GM18870 (cell line): Measurements from ENCODE around the gene ZNF844.
"Not testable (repeated sequence)": the region's sequence is repeated elsewhere in the genome, so short reads cannot be mapped to it uniquely, and the experiment has no call there.

Experiments used
- ATAC-seq: cut with Tn5 transposase; IDR thresholded peaks from one replicate; pipeline ENCODE4 v1.9.1; 2021; ENCODE audit warnings: moderate library complexity; ENCODE audit not compliant: unreplicated experiment

Gene ZNF844

DNA sequence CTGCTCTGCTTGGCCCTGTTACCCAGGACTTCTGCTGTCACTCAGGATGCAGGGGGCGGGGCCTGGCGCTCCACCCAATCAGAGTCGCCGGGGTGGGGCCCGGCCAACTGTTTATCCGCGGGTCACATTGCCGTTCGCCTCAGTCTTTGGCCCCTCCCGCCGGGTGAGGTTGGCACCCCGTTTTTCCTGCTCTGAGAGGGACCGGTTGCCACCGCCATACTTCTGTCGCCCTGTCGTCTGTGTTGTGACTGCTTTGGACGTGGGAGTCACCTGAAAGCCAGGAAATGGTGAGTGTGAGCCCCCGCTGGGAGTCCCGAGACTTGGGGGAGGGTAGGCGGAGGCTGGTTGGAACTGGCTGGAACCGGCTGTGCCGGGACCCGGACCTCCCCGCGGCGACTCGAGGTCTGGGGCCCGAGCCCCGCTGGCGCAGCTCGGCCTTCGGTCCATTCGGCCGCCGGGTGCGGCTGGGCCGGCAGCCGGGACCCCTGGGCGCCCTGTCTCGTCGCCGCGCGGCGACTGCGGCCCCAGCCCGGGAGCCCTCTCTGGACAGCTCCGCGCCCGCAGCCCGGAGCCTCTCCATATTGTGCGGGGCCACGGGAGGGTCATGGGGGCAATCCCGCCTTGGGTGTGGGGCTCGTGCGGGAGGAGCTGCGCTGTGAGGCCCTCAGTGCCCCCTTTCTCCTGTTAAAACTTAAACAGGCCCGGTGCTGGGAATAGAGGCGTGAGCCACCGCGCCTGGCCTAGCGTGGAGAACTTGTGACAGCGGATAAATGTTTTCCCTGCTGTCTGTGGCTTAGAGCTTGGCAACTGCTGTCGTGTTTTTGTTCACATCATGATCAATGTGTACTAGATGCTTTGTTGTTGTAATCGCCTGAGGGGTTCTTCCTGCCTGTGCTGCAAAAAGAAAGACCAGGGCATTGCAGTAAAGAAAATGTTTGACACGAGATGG, at the start of gene ZNF844:
ZNF844 (plus strand) TSS at position 142 of the 949 bp plus-strand sequence; CDS start at position 285, 143 bp downstream.
- peak; percentile 48 for ATAC-seq

DNA sequence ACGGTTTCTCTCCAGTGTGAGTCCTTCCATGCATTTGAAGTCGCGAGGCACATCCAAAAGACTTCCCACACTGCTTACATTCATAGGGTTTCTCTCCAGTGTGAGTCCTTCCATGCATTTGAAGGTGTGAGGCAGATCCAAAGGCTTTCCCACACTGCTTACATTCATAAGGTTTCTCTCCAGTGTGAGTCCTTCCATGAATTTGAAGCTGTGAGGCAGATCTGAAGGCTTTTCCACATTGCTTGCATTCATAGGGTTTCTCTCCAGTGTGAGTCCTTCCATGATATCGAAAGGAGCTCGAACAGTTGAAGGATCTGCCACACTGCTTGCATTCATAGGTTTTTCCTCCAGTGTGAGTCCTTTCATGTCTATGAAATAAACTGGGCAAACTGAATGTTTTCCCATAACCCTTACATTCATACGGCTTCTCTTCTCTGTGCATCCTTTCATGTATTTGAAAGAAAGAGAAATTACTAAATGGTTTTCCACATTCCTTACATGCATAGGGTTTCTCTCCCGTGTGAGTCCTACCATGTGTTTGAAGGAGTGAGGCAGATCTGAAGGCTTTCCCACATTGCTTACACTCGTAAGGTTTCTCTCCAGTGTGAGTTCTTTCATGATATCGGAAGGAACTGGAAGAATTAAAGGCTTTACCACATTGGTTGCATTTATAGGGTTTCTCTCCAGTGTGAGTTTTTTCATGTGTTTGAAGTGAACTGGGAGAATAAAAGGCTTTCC, 49.3 kb upstream of the ZNF844 start:
- ATAC-seq = no peak

DNA sequence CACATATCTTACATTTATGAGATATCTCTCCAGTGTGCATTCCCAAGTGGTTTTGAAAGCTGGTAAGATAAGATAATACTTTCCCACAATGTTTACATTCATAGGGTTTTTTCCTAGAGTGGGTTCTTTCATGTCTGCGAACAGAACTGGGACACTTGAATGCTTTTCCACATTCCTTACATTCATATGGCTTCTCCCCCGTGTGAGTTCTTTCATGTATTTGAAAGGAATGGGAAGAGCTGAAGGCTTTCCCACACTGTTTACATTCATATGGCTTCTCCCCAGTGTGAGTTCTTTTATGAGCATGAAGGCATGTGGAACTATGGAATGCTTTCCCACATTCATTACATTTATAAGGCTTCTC, 48.8 kb upstream of the ZNF844 start:
- ATAC-seq = no peak

DNA sequence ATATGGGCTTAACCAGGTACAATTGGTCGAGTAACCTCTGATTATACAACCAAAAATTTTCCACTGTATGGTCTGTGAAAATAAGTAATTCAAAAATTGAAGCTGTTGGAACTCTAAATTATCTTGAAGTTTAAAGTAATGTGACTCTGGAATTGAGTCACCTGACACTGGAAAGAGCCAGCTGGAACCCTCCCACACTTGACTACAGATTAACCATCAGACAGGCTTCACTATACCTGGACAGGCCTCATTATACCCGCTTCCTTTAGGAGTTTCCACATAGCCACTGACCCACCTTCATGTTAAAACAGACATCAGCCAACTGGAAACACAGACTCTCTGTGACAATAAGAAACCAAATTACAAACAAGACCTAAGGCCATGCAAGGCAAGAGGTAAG, 30.3 kb upstream of the ZNF844 start:
- no peak for ATAC-seq

DNA sequence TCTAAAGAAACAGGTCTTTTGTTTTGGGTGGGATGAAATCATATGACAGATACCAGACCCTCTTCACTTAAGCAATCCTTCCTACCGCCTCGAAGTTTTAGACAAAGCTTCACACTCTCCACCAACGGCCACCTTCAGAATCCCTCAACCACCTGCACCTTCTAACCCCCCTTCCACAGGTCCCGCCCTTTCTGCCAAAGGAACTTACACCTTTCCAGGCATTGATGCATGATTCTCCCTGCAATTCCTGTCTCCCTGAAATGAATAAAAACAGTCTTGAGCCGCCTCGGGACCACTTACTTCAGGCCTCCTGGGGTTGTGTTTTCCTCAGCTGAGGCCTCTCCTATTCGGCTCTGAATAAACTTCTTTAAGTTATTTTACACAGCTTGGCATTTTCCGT, 29.9 kb upstream of the ZNF844 start:
- no peak for ATAC-seq

DNA sequence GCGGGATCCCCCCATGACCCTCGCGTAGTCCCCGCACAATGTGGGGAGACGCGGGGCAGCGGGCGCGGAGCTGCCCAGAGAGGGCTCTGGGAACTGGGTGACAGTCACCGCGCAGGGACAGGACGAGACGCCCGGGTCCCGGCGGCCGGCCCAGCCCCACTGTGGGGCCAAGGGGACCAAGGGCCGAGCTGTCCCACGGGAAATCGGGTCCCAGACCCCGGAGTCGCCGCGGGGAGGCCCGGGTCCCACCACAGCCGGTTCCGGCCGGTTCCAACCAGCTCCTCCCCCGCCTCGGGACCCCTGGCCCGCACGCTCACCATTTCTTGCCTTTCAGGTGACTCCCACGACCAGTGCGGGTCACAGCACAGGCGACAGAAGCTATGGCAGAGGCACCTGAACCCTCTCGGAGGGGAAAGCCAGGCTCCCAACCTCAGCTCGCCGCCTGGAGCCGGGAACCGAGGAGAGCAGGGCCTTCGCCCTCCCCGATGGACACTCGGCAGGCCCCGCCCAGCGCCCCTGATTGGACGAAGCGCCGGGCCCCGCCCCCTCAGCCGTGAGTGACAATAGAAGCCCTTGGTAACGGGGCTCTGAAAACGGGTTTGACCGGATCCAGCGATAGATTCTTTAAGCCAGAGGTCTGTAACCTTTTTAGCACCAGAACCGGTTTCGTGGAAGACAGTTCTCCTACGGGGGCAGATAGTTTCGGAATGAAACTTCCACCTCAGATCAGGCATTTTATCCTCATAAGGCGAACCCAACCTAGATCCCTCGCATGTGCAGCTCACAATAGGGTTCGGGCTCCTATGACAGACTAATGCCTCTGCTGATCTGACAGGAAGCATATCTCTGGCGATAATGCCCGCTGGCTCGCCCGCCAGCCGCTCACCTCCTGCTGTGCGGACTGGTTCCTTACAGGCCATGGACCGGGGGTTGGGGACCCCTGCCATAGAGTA, 29.0 kb upstream of the ZNF844 start, which contains the start of gene ZNF433:
ZNF433 (minus strand) TSS at position 460 of the 953 bp plus-strand sequence; CDS start at position 320, 140 bp downstream.
- ATAC-seq = peak; percentile 58

DNA sequence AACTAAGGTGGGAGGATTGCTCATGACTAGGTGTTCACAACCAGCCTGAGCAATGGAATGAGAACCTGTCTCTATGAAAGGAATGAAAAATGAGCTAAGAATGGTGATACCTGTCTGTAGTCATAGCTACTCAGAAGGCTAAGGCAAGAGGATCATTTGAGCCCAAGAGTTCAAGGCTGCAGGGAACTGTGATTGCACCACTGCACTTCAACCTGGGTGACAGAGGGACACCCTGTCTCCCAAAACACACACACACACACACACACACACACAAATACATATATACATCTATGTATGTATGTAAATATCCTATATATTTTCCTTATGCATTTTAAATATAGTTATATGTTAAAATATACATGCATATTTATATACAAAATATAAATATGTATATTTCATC, 21.6 kb upstream of the ZNF844 start:
- no peak for ATAC-seq

DNA sequence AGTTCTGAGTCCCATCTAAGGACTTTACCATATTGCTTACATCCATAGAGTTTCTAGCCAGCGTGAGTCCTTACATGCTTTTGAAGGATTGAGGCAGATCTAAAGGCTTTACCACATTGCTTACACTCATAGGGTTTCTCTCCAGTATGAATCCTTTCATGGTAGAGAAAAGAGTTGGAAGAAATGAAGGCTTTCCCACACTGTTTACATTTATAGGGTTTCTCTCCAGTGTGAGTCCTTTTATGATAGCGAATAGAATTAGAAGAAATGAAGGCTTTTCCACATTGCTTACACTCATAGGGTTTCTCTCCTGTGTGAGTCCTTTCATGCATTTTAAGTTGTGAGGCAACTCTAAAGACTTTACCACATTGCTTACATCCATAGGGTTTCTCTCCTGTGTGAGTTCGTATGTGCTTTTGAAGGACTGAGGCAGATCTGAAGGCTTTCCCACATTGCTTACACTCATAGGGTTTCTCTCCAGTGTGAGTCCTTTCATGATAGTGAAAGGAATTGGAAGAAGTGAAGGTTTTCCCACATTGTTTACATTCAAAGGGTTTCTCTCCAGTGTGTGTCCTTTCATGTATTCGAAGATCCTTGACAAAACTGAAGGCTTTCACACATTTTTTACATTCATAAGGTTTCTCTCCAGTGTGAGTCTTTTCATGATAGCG, 20.6 kb upstream of the ZNF844 start:
- ATAC-seq = no peak

DNA sequence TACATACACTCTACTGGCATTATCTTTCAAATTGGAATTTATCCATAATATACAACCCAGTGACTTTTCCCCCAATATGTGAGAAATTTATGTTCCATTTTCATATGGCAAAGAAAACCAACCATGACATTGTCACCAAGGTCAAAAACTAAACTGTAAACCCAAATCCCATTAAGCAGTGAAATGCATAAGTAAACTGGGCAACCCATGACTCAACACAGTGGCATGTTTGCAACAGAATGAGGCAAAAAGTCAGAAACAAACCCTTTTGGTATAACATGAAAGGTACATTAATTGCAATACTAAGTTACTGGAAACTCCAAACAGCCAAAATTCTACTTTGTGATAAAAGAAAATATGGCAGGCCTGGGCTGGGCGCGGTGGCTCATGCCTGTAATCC, 16.7 kb upstream of the ZNF844 start:
- ATAC-seq = no peak

DNA sequence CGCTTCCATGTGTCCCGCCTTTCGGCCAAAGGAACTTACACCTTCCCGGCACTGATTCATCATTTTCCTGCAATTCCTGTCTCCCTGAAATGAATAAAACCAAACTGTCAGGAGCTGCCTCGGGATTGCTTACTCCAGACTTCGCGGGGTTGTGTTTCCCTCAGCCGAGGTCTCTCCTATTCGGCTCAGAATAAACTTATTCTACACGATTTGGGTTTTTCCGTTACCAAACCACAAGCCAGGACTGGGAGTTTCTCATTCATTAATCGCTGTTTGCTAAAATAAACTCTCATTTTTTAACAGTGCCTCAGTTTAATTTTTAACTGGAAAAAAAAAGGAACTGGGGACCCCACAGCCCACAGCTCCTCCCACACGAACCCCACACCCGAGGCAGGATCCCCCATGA, 12.4 kb upstream of the ZNF844 start:
- no peak for ATAC-seq

DNA sequence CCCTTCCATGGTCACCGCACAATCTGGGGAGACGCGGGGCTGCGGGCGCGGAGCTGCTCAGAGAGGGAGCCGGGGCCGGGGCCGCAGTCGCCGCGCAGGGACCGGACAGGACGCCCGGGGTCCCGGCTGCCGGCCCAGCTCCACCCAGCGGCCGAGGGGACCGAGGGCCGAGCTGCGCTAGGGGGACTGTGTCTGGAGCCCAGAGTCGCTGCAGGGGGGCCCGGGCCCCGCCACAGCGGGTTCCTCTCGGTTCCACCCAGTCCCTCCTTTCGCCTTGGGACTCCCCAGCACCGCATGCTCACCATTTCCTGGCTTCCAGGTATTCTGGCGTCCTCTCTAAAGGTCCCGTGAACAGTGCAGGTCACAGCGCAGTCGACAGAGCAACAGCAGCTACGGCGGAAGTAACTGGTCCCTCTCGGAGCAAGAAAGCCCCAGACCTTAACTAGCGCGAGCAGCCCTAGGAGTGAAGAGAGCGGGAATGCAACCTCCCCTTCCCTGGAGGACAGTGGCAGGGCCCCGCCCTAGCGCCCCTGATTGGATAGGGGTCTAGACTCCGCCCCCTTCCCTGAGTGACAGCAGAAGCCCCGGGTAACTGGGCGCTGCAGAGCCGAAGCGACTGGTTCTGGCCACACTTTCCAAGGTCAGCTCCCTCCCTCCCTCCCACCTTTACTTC, 11.9 kb upstream of the ZNF844 start, which contains the start of gene ZNF878:
ZNF878 (minus strand) TSS at position 465 of the 673 bp plus-strand sequence; CDS start at position 305, 160 bp downstream.
- peak; percentile 64 for ATAC-seq

DNA sequence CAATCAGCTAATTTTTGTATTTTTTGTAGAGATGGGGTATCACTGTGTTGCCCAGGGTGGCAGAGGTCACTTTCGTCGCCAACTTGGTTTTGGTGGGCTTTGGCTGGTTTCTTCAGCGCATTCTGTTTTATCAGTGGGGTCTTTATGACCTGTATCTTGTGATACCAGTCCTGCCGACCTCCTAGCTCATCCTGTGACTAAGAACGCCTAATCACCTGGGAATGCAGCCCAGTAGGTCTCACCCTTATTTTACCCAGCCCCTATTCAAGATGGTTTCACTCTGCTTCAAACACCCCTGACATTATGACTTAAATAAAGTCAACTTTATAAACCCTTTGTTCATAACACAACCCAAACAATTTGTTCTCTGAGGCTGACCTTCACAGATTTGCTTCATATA, 8.7 kb upstream of the ZNF844 start:
- ATAC-seq = no peak

DNA sequence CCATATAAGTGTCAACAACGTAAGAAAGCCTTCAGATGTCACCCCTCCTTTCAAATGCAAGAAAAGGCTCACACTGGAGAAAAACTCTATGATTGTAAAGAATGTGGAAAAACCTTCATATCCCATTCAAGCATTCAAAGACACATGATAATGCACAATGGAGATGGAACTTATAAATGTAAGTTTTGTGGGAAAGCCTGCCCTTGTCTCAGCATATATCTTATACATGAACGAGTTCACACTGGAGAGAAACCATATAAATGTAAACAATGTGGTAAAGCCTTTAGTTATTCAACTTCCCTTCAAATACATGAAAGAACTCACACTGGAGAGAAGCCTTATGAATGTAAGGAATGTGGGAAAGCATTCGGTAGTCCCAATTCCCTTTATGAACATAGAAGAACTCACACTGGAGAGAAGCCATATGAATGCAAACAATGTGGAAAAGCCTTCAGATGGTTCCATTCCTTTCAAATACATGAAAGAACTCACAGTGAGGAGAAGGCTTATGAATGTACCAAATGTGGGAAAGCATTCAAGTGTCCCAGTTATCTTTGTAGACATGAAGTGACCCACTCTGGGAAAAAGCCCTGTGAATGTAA, 11.1 kb downstream of the ZNF844 start:
- no peak for ATAC-seq

DNA sequence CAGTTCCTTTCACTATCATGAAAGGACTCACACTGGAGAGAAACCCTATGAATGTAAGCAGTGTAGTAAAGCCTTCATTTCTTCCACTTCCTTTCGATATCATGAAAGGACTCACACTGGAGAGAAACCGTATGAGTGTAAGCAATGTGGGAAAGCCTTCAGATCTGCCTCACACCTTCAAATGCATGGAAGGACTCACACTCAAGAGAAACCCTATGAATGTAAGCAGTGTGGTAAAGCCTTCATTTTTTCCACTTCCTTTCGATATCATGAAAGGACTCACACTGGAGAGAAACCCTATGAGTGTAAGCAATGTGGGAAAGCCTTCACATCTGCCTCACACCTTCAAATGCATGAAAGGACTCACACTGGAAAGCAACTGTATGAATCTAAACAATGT, 11.8 kb downstream of the ZNF844 start:
- not testable (repeated sequence) for ATAC-seq

DNA sequence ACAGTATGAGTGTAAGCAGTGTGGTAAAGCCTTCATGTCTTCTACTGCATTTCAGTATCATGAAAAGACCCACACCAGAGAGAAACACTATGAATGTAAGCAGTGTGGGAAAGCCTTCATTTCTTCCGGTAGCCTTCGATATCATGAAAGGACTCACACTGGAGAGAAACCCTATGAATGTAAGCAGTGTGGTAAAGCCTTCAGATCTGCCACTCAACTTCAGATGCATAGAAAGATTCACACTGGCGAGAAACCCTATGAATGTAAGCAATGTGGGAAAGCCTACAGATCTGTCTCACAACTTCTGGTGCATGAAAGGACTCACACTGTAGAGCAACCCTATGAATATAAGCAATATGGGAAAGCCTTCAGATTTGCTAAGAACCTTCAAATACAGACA, 12.8 kb downstream of the ZNF844 start:
- no peak for ATAC-seq

DNA sequence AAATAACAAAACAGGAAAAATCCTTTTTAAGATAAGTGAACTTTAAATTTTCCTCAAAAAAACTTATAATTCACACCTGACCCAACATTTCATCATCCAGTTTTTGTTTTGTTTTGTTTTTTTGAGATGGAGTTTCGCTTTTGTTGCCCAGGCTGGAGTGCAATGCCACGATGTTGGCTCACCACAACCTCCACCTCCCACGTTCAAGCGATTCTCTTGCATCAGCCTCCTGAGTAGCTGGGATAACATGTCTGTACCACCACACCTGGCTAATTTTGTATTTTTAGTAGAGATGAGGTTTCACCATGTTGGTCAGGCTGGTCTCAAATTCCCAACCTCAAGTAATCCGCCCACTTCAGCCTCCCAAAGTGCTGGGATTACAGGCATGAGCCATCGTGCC, 18.8 kb downstream of the ZNF844 start:
- ATAC-seq = not testable (repeated sequence)

DNA sequence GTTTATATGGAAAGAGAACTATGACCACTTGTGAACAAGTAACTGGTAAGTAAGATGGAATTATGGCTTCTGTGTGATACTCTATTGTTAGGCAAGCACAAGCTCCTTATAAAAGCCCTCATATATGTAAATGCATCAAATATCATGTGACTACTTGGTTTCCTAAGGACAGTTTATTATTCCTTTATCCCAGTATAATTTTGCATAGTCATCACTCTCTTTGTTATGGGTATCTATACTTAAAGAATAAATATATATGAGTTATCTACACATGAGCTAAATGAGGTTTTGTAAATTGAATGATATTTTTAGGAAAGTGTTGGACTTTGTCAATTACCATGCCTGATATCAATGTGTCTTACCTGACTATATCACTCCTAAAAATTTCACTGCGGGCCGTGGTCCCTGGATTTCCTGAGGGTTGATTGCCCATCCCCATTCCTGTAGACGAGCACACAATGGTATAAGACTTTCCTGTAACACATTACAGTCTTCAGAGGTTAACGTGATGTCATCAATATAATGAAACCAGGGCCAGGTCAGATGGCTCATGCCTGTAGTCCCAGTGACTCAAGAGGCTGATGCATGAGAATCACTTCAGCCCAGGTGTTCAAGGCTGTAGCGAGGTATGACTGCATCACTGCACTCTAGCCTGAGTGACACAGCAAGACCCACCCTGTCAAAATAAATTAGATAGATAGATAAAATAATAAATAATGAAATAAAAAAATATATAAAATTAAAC, 20.7 kb downstream of the ZNF844 start:
- ATAC-seq = no peak

DNA sequence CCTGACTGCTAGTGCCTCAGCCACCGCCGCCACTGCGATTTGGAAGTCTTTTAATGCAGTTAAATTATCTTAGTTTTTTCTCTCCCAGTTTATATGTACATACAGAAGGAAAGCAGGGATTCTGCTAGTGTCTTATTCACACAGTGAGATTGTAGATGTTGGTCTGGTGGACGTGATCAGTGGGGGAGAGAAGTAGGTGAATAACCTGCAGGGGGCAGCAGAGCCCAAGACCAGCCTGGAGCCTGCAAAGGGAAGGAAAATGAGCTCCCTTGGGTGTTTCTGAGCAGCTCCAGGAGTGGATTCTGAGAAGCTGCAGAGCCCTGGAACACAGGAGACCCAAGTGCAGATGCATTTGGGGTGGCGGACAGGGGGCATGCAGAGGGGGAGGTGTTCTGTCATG, 26.3 kb downstream of the ZNF844 start:
- ATAC-seq = no peak
